ENCODE data around the gene PMEL.

GRCh38 chr12:55955800-55956508 lies 9.9 kb downstream of the PMEL start:
- TF ChIP-seq, protein P1, sequence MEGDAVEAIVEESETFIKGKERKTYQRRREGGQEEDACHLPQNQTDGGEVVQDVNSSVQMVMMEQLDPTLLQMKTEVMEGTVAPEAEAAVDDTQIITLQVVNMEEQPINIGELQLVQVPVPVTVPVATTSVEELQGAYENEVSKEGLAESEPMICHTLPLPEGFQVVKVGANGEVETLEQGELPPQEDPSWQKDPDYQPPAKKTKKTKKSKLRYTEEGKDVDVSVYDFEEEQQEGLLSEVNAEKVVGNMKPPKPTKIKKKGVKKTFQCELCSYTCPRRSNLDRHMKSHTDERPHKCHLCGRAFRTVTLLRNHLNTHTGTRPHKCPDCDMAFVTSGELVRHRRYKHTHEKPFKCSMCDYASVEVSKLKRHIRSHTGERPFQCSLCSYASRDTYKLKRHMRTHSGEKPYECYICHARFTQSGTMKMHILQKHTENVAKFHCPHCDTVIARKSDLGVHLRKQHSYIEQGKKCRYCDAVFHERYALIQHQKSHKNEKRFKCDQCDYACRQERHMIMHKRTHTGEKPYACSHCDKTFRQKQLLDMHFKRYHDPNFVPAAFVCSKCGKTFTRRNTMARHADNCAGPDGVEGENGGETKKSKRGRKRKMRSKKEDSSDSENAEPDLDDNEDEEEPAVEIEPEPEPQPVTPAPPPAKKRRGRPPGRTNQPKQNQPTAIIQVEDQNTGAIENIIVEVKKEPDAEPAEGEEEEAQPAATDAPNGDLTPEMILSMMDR (IDR thresholded peaks at IDR 0.05; ENCODE audit: low read depth, low read length, missing input control), result no peak
- TF ChIP-seq YY1 (IDR thresholded peaks at IDR 0.05), result no peak
- no peak for TF ChIP-seq JUND (IDR thresholded peaks at IDR 0.05)
- TF ChIP-seq TAF1 (conservative IDR thresholded peaks at IDR 0.05), result no peak
- no peak for TF ChIP-seq SP1 (IDR thresholded peaks at IDR 0.05)
- TF ChIP-seq, protein P2, sequence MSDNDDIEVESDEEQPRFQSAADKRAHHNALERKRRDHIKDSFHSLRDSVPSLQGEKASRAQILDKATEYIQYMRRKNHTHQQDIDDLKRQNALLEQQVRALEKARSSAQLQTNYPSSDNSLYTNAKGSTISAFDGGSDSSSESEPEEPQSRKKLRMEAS (IDR thresholded peaks at IDR 0.05), result no peak
- no peak for TF ChIP-seq REST (IDR thresholded peaks at IDR 0.05)
- TF ChIP-seq FOXA1 (IDR thresholded peaks at IDR 0.05), result no peak
- no peak for TF ChIP-seq HNF4G (IDR thresholded peaks at IDR 0.05)
- no peak for TF ChIP-seq RAD21 (IDR thresholded peaks at IDR 0.05)
- no peak for TF ChIP-seq EGR1 (IDR thresholded peaks at IDR 0.05; ENCODE audit: low read depth in 2 of 2)

All from liver (tissue), 3 donors.